ENCODE data around the gene EXOC3L2. TPM values are rescaled to one million over a fixed set of nuclear protein-coding genes. Genes with fewer than 3 reads are reported as not detected.
A peak's percentile ranks its signal among the peaks of the same experiment; 100 is the strongest.

Gene EXOC3L2
- total RNA-seq, 2 experiments from 2014 or later: not detected

DNA sequence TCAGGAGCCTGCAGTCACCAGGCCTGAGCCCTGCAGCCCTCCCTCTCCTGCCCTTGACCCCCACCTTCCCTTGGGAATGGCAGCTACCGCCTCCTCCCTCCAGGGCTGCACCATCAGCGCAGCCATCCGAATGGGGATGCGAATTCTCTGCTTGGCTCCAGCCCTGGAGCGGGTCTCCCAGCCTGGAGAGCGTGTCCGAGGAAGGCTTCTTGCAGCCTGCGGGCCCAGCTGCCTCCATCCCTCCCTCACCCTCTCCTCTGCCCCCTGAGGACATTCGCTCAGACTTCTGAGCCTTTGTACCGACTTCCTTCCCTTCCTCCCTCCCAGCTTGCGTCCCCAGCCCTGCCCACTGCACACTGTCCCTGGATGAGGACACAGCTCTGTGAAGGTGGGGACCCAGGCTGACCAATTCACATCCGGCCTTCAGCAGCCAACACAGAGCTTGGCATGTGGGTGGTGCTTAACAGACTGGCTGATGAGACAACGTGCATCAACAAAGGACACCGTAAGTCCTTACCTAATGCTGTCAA lies 78.4 kb downstream of the EXOC3L2 start:
- H3K4me1 Mint-ChIP-seq (ENCODE audit: low read depth): peaks cover 26% of the 10 kb centered on the region

DNA sequence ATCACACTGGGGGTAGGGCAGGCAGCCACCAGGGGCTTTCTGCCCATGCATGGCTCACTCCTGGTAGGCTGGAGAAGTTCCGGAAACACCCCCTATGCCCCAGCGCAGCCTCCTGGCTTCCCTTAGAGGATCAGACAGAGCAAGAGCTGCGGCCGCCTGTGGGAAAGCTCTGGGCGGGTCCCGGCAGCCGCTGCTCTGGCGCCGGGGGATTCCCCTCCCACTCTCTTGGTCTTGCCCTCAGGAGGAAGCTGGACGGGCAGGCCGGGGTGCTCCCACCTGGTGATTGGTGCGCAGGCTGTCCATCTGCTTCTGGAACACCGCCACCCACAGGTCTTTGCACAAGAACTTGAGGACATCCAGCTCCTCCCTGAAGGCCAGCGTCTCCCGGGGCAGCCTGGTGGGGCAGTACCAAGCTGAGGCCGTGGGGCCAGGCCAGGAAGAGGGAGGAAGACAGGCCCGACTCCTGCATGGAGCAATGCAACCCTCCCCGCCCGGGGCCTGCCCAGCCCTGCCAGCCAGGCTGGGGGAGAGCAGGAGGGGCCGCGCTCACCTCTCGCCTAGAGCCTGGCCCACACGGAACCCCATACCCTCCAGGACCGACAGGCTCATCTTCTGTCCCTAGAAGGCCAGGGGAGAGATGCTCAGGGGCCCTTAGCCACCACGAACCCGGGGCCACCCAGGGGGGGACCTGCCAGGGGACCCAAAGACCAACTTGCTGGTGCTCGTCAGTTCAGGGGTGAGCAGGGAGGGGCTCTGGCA lies 80.5 kb downstream of the EXOC3L2 start:
- intact Hi-C loops (cut with micrococcal nuclease): no loop called here
- DNase-seq: peak; percentile 88
- TF ChIP-seq, protein P1, sequence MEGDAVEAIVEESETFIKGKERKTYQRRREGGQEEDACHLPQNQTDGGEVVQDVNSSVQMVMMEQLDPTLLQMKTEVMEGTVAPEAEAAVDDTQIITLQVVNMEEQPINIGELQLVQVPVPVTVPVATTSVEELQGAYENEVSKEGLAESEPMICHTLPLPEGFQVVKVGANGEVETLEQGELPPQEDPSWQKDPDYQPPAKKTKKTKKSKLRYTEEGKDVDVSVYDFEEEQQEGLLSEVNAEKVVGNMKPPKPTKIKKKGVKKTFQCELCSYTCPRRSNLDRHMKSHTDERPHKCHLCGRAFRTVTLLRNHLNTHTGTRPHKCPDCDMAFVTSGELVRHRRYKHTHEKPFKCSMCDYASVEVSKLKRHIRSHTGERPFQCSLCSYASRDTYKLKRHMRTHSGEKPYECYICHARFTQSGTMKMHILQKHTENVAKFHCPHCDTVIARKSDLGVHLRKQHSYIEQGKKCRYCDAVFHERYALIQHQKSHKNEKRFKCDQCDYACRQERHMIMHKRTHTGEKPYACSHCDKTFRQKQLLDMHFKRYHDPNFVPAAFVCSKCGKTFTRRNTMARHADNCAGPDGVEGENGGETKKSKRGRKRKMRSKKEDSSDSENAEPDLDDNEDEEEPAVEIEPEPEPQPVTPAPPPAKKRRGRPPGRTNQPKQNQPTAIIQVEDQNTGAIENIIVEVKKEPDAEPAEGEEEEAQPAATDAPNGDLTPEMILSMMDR (IDR thresholded peaks at IDR 0.05): no peak
- Mint-ChIP-seq H3K36me3 (ENCODE audit: low read depth) (no peaks in the 10 kb centered on the region), H3K27me3 (no peaks in the 10 kb centered on the region), H3K9me3 (no peaks in the 10 kb centered on the region), H3K4me1 (ENCODE audit: low read depth) (peaks cover 14% of the 10 kb centered on the region), H3K27ac (peak overlapping the region; percentile 55), H3K4me3 (no peak overlapping the region)
- CTCF ChIA-PET: interaction anchor here (0.9 to 2.2 kb wide), 5 partner anchors 9 to 15 kb away, joined by 3 to 7 read pairs (median 3); partner anchors contain the start of genes BLOC1S3 and TRAPPC6A
- peak; percentile 93 for ATAC-seq
- POLR2A ChIA-PET: interaction anchor here (0.6 to 1.8 kb wide), 5 partner anchors 11 to 78 kb away, joined by 3 to 5 read pairs (median 5); partner anchors contain the start of gene TRAPPC6A

More for the DNA sequence above, 78.4 kb downstream of the EXOC3L2 start:
- DNase-seq: no peak
- TF ChIP-seq, protein P1 (IDR thresholded peaks at IDR 0.05): no peak
- H3K36me3 Mint-ChIP-seq (ENCODE audit: low read depth): no peaks in the 10 kb centered on the region
- POLR2A ChIA-PET: interaction anchor here (0.7 to 1.3 kb wide), 4 partner anchors 11 to 75 kb away, joined by 3 read pairs; no protein-coding TSS in a partner anchor
- CTCF ChIA-PET: interaction anchor here (0.9 to 1.2 kb wide), 2 partner anchors 14 to 20 kb away, joined by 3 read pairs; no protein-coding TSS in a partner anchor
- no peak for ATAC-seq
- intact Hi-C loops (cut with micrococcal nuclease): no loop called here
- H3K27me3 Mint-ChIP-seq: no peaks in the 10 kb centered on the region
- H3K27ac Mint-ChIP-seq: no peak overlapping the region
- H3K4me3 Mint-ChIP-seq: no peak overlapping the region
- H3K9me3 Mint-ChIP-seq: no peaks in the 10 kb centered on the region

DNA sequence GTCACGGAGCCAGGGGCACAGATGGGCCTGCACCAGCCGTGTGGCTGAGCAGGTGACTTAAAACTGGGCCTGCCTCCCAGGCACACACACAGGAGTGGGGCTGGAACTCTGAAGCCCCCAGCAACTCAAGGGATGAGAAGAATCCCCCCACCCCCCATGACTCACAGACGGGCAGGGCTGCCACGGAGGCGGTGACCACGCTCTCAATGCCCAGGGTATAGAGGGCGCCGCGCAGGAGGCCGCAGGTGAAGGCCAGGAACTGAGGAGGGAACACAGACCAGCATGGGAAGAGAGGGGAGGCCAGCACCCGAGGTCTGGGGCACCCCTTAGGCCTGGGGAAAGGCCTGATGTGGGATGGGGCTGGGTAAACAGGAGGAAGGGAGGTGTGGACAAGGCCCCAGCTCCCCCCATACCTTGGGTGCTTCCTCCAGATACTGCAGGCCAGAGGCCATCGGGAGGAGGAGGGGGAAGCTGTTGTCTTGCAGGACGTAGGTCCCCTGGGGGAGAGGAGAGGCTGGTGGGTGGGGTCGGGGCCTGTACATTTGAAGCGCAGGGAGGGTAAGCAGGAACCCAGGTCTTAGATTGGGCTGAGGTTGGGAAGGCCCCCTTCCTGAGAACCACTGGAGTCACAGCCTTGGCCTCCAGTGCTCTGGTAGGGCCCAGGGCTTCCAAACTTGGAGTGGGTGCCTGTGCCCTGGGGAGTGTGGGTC lies 81.3 kb downstream of the EXOC3L2 start:
- Mint-ChIP-seq H3K27ac (peak overlapping the region; percentile 74), H3K27me3 (no peaks in the 10 kb centered on the region), H3K4me3 (no peak overlapping the region), H3K36me3 (ENCODE audit: low read depth) (no peaks in the 10 kb centered on the region), H3K4me1 (ENCODE audit: low read depth) (peaks cover 14% of the 10 kb centered on the region), H3K9me3 (no peaks in the 10 kb centered on the region)
- ATAC-seq: no peak
- no peak for DNase-seq
- CTCF ChIA-PET: interaction anchor here (1.1 to 2.2 kb wide), 4 partner anchors 10 to 16 kb away, joined by 3 to 7 read pairs (median 4); partner anchors contain the start of genes BLOC1S3 and TRAPPC6A
- TF ChIP-seq, protein P1 (IDR thresholded peaks at IDR 0.05): no peak
- POLR2A ChIA-PET: interaction anchor here (0.6 to 1.8 kb wide), 4 partner anchors 10 to 109 kb away, joined by 3 to 5 read pairs (median 4); partner anchors contain the start of gene TRAPPC6A
- intact Hi-C loops (cut with micrococcal nuclease): no loop called here

DNA sequence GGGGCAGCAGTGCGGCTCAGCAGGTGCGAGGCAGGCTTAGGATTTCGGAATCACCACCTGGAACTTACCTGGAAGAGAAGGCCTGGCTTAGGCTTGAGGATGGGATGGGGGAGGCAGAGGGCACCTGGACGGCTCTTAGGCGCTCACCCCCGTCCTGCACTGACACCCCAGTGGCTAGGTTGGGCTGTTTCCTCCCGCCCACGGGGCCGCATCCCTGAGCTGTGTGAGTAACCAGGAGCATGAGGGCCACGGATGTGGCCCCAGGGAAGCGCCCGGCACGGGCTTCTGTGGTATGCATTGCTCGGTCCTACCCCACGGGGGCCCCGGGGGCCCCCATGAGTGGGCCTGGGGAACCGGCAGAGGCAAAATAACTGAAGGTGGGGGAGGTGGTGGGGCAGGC lies 82.1 kb downstream of the EXOC3L2 start:
- H3K4me1 Mint-ChIP-seq (ENCODE audit: low read depth): peaks cover 14% of the 10 kb centered on the region

More for the DNA sequence above, 82.1 kb downstream of the EXOC3L2 start:
- Mint-ChIP-seq H3K4me3 (no peak overlapping the region), H3K27me3 (peaks cover 2% of the 10 kb centered on the region), H3K36me3 (ENCODE audit: low read depth) (no peaks in the 10 kb centered on the region), H3K27ac (no peak overlapping the region), H3K9me3 (no peaks in the 10 kb centered on the region)
- TF ChIP-seq, protein P1 (IDR thresholded peaks at IDR 0.05): no peak
- no peak for DNase-seq
- CTCF ChIA-PET: no interaction called here
- POLR2A ChIA-PET: no interaction called here
- intact Hi-C loops (cut with micrococcal nuclease): no loop called here
- no peak for ATAC-seq
